ENCODE results near the gene ZNF593. TPM values are rescaled to one million over a fixed set of nuclear protein-coding genes. Genes with fewer than 3 reads are reported as not detected.

Gene ZNF593
- total RNA-seq, result 36.7 and 51.8 TPM in 2 replicates

GRCh38 chr1:26169669-26170471, at the start of gene ZNF593:
Gene ZNF593 (plus strand): TSS chr1:26169908. CDS start chr1:26169984, 76 bp downstream.

DNA sequence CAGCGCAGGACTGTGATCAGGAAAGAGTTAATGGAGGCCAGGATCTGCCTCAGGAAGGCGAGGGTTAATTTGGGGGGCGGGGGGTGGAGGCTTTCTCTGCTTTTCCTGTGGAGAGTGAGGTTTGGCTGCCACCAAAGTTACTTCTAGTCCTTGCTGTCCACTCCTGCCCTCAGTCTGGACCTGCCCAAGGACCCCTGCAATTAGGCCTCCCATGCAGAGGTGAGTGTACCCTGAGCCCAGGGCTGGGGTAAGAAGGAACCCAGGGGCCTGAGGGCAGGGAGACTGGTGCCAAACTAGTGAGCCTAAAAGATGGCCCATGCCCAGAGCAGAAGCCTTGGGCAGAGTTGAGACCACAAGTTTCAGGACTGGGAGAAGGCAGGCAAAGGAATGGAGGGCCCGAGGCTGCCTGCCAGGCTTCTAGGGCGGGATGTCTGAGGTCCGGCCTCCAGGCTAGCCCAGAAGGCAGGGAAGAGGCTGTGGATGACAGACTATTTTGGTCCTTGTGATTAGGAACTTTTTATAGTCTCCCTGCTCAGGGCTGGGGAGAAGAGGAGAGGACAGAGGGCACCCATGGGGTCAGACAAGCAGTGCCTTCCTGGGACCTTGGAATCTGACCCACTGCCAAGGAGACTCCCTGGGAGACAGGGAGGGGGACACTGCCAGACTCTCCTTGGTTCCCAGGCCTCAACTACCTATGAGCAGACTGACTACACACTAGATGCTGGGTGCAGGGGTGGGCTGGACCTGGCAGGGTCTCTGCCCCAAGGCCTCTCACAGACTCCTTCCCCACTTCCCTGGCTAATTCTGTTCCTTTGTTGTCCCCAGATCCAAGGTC, 10.6 kb upstream of the ZNF593 start, which contains the start of gene FAM110D:
Gene FAM110D, plus strand, starts transcription at position 172 of the 835 bp plus-strand sequence. CDS start 2,213 bp downstream, outside the sequence.

DNA sequence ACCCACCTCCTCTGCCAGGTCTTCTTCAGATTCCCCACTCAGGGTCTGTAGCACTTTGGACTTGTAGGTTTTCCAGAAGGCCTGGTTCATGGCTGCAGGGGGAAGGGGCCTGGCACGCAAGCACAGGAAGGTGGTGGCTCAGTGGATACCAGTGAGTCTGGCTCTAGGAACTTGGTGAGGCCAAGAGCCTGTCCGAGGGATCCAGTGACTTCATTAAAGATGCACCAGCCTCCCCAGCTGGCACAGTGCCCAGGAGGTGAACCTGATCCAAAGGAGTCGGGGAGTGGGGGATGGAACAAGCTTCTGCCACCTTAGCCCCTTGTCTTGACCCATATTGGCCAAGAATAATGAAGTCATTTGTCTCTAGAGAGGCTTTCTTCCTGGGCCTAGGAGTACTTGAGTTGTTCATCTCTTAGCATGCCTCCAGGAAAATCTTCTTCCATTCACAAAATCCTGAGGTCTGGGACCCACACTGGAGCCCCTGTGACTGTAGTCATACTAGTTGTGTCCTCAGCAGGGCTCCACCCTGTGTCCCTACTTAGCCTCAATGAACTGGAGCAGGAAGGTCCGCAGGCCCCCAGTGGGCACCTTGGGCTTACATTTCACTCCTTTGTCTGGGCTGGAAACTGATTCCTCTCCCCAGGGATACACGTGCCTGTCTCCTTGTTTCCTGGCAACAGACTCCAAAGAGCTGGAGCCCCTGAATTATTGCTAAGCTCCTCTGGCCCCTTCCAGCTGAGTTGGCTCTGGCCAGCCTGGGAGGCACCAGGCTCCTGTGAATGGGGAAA, 1.1 kb upstream of the ZNF593 start, which contains the start of gene C1orf232:
Gene C1orf232, minus strand, starts transcription at position 554 of the 788 bp plus-strand sequence. Its CDS starts 464 bp downstream, at position 90.

GRCh38 chr1:26171084-26172072, 1.7 kb downstream of the ZNF593 start, which contains the start of gene ZNF593OS:
Gene ZNF593OS (minus strand): TSS chr1:26171832. CDS start chr1:26171661, 171 bp downstream.

GRCh38 chr1:26177182-26177684, 7.5 kb downstream of the ZNF593 start, which contains the start of gene CNKSR1:
Gene CNKSR1 (plus strand): TSS chr1:26177491. CDS start chr1:26177548, 57 bp downstream.

DNA sequence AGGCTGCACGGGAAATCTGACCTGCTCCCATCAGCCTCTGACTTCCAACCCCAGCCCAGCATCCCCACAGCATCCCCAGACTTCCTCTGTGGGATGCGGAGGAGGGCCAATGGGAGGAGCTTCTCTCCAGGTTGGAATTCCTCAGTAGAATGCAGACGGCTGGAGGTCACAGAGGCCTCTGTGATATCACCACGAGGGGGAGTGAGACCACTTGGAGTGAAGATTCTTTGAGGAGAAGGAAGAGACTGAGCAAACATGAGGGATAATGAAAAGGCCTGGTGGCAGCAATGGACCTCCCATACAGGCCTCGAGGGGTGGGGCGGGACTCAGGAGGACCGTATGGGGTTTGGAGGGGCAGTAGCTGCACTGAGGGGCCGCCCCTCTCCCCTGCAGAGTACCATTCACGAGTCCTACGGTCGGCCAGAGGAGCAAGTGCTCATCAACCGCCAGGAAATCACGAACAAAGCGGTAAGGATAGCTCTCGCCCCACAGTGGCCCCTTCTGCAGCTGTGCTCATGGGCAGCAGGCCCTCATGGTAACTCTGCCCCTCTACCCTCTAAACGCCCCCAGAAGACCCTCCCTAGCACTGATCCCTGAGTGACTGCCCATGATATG, 20.8 kb downstream of the ZNF593 start, which contains the start of gene CATSPER4:
Gene CATSPER4, plus strand, starts transcription at position 230 of the 615 bp plus-strand sequence. Its CDS starts 26 bp downstream, at position 256.

Other genes starting within 250 kb of the ZNF593 start
- gene PAFAH2, start 171.8 kb upstream of the ZNF593 start, total RNA-seq, result 6.6 and 8.3 TPM in 2 replicates
- 0.52 and 0.56 TPM in 2 replicates for gene EXTL1, start 148.1 kb upstream of the ZNF593 start, total RNA-seq
- gene SLC30A2, start 123.8 kb upstream of the ZNF593 start, total RNA-seq, result not detected in 2 replicates
- gene TRIM63, start 102.3 kb upstream of the ZNF593 start, total RNA-seq, result not detected in 2 replicates
- gene PDIK1L, start 58.1 kb upstream of the ZNF593 start, total RNA-seq, result 2.7 and 5.9 TPM in 2 replicates
- gene FAM110D, start 10.8 kb upstream of the ZNF593 start, total RNA-seq, result under 0.01 TPM in 1 of 2 replicates, not detected in the other
- not detected in 2 replicates for gene C1orf232, start 945 bp upstream of the ZNF593 start, total RNA-seq
- not detected in 2 replicates for gene ZNF593OS, start 1.9 kb downstream of the ZNF593 start, total RNA-seq
- gene CNKSR1, start 7.6 kb downstream of the ZNF593 start, total RNA-seq, result 0.52 TPM in 1 of 2 replicates, not detected in the other
- gene CATSPER4, start 20.7 kb downstream of the ZNF593 start, total RNA-seq, result not detected in 2 replicates
- gene CEP85, start 64.3 kb downstream of the ZNF593 start, total RNA-seq, result 4.6 and 5.4 TPM in 2 replicates
- 89.3 and 181 TPM in 2 replicates for gene SH3BGRL3, start 110.2 kb downstream of the ZNF593 start, total RNA-seq
- 2.7 and 7.5 TPM in 2 replicates for gene UBXN11, start 136.7 kb downstream of the ZNF593 start, total RNA-seq
- gene CD52, start 148.1 kb downstream of the ZNF593 start, total RNA-seq, result not detected in 2 replicates
- gene CRYBG2, start 184.2 kb downstream of the ZNF593 start, total RNA-seq, result 0.26 TPM in 1 of 2 replicates, not detected in the other
- not detected in 2 replicates for gene ZNF683, start 202.8 kb downstream of the ZNF593 start, total RNA-seq
- gene LIN28A, start 240.9 kb downstream of the ZNF593 start, total RNA-seq, result not detected in 2 replicates

Data from epithelial cell of alveolus of lung (primary cell).